B cell (primary cell): Measurements from ENCODE around the gene ADRA1B.

Experiments
- EZH2 ChIP-seq: IDR thresholded peaks from 2 replicates; pipeline ENCODE4 v1.6.1; 2012; ENCODE audit warnings: borderline replicate concordance, low read depth, mild to moderate bottlenecking, moderate library complexity, low read length; ENCODE audit not compliant: insufficient read depth, poor library complexity, severe bottlenecking
- TF ChIP-seq, protein P1 (sequence below): fragments of 200-600 bp; IDR thresholded peaks from one replicate; pipeline ENCODE4 v1.8.0; 2022; ENCODE audit warnings: antibody characterized with exemption, mild to moderate bottlenecking

GRCh38 chr5:159913048-159913447 is 3.2 kb upstream of the ADRA1B start:
- TF ChIP-seq, protein P1, sequence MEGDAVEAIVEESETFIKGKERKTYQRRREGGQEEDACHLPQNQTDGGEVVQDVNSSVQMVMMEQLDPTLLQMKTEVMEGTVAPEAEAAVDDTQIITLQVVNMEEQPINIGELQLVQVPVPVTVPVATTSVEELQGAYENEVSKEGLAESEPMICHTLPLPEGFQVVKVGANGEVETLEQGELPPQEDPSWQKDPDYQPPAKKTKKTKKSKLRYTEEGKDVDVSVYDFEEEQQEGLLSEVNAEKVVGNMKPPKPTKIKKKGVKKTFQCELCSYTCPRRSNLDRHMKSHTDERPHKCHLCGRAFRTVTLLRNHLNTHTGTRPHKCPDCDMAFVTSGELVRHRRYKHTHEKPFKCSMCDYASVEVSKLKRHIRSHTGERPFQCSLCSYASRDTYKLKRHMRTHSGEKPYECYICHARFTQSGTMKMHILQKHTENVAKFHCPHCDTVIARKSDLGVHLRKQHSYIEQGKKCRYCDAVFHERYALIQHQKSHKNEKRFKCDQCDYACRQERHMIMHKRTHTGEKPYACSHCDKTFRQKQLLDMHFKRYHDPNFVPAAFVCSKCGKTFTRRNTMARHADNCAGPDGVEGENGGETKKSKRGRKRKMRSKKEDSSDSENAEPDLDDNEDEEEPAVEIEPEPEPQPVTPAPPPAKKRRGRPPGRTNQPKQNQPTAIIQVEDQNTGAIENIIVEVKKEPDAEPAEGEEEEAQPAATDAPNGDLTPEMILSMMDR = no peak
- TF ChIP-seq EZH2 = no peak
